HEK293 (cell line): ENCODE measurements around the gene CCR6.

Experiments used
- CTCF ChIA-PET: fragments of 350-600 bp; formaldehyde crosslinking; extraction: SDS; loops from one replicate; lab custom pipeline; 2021; ENCODE audit warnings: antibody characterized with exemption; lab: Yijun Ruan, JAX
- POLR2A ChIA-PET: fragments of 300-600 bp; formaldehyde crosslinking; extraction: SDS; loops from one replicate; lab custom pipeline; 2020; ENCODE audit warnings: antibody characterized with exemption, inconsistent platforms; lab: Yijun Ruan, JAX
- H3K27ac ChIP-seq: fragments of 200-500 bp; sonication (Bioruptor generic); 2 replicates; pipeline ENCODE4 v1.5.1; 2014; ENCODE audit warnings: low read depth, low read length, control low read depth, inconsistent platforms; ENCODE audit errors: extremely low read depth
- H3K36me3 ChIP-seq, 2 experiments: fragments of 200-500 bp in 1 of 2; sonication (Bioruptor generic) in 1 of 2; 1 replicate in 1 of 2; 2 replicates in 1 of 2; pipeline ENCODE4 v1.5.1; 2014 to 2017; ENCODE audit warnings: inconsistent platforms in 2 of 2, low read length in 2 of 2; ENCODE audit not compliant: control insufficient read depth in 2 of 2, insufficient read depth in 1 of 2
- H3K4me1 ChIP-seq: fragments of 200-500 bp; sonication (Bioruptor generic); 2 replicates; pipeline ENCODE4 v1.5.1; 2014; ENCODE audit warnings: mild to moderate bottlenecking, low read length, inconsistent platforms; ENCODE audit not compliant: control insufficient read depth, insufficient read depth
- H3K4me3 ChIP-seq: 2 replicates; pipeline ENCODE4 v1.5.1; 2011; ENCODE audit warnings: low read depth, mild to moderate bottlenecking, control low read depth, low read length, moderate library complexity
- H3K9me3 ChIP-seq: fragments of 200-500 bp; sonication (Bioruptor generic); 2 replicates; pipeline ENCODE4 v1.5.1; 2014; ENCODE audit warnings: low read depth, low read length, inconsistent platforms; ENCODE audit not compliant: control insufficient read depth, insufficient read depth
- HOXA7 ChIP-seq: sonication (generic); formaldehyde crosslinking; IDR thresholded peaks from 2 replicates; pipeline ENCODE4 v1.8.1; 2022; ENCODE audit warnings: missing genetic modification reagents, borderline replicate concordance
- KLF16 ChIP-seq: fragments of 450-650 bp; formaldehyde crosslinking; IDR thresholded peaks from 2 replicates; pipeline ENCODE4 v1.5.1; 2017; ENCODE audit warnings: missing biosample characterization, missing genetic modification characterization
- MYNN ChIP-seq: fragments of 450-650 bp; formaldehyde crosslinking; IDR thresholded peaks from 2 replicates; pipeline ENCODE4 v1.5.1; 2016; ENCODE audit warnings: missing biosample characterization, missing genetic modification characterization, borderline replicate concordance
- PRDM1 ChIP-seq: fragments of 450-650 bp; formaldehyde crosslinking; IDR thresholded peaks from 2 replicates; pipeline ENCODE4; 2016; ENCODE audit warnings: missing biosample characterization, missing genetic modification characterization
- SCRT1 ChIP-seq: fragments of 450-650 bp; formaldehyde crosslinking; IDR thresholded peaks from 2 replicates; pipeline ENCODE4 v1.5.1; 2016; ENCODE audit warnings: missing biosample characterization, missing genetic modification characterization, borderline replicate concordance
- YY2 ChIP-seq: fragments of 450-650 bp; formaldehyde crosslinking; IDR thresholded peaks from 2 replicates; pipeline ENCODE4 v1.5.1; 2016; ENCODE audit warnings: missing biosample characterization, missing genetic modification characterization
- ZBTB1 ChIP-seq: fragments of 450-650 bp; formaldehyde crosslinking; IDR thresholded peaks from 2 replicates; pipeline ENCODE4 v1.5.1; 2016; ENCODE audit warnings: missing biosample characterization, missing genetic modification characterization
- ZBTB21 ChIP-seq: fragments of 450-650 bp; formaldehyde crosslinking; IDR thresholded peaks from 2 replicates; pipeline ENCODE4 v1.5.1; 2017; ENCODE audit warnings: missing biosample characterization, missing genetic modification characterization
- ZNF140 ChIP-seq: fragments of 450-650 bp; formaldehyde crosslinking; IDR thresholded peaks from 2 replicates; pipeline ENCODE4 v1.5.1; 2016; ENCODE audit warnings: missing biosample characterization, missing genetic modification characterization
- ZNF416 ChIP-seq: fragments of 450-650 bp; formaldehyde crosslinking; IDR thresholded peaks from 2 replicates; pipeline ENCODE4 v1.5.1; 2016; ENCODE audit warnings: missing biosample characterization, missing genetic modification characterization
- ZNF521 ChIP-seq: fragments of 450-650 bp; formaldehyde crosslinking; IDR thresholded peaks from 2 replicates; pipeline ENCODE4 v1.5.1; 2017; ENCODE audit warnings: missing biosample characterization, mild to moderate bottlenecking, missing genetic modification characterization
- ZNF549 ChIP-seq: fragments of 450-650 bp; IDR thresholded peaks from 2 replicates; pipeline ENCODE4 v1.5.1; 2018; ENCODE audit warnings: missing biosample characterization, missing genetic modification characterization, mild to moderate bottlenecking, inconsistent platforms, moderate library complexity
- ZNF623 ChIP-seq: fragments of 450-650 bp; formaldehyde crosslinking; IDR thresholded peaks from 2 replicates; pipeline ENCODE4 v1.5.1; 2016; ENCODE audit warnings: missing biosample characterization, missing genetic modification characterization
- ZNF837 ChIP-seq: fragments of 450-650 bp; formaldehyde crosslinking; IDR thresholded peaks from 2 replicates; pipeline ENCODE4 v1.5.1; 2016; ENCODE audit warnings: missing biosample characterization, missing genetic modification characterization
- ZSCAN5A ChIP-seq: fragments of 450-650 bp; formaldehyde crosslinking; IDR thresholded peaks from 2 replicates; pipeline ENCODE4 v1.5.1; 2016; ENCODE audit warnings: missing biosample characterization, missing genetic modification characterization
- ZXDB ChIP-seq: fragments of 450-650 bp; formaldehyde crosslinking; IDR thresholded peaks from 2 replicates; pipeline ENCODE4 v1.5.1; 2016; ENCODE audit warnings: missing biosample characterization, missing genetic modification characterization
- TF ChIP-seq, protein P1 (sequence below): fragments of 450-650 bp; formaldehyde crosslinking; IDR thresholded peaks from 2 replicates; pipeline ENCODE4 v1.5.1; 2016; ENCODE audit warnings: missing biosample characterization, missing genetic modification characterization
- TF ChIP-seq, protein P2 (sequence below): fragments of 450-650 bp; formaldehyde crosslinking; IDR thresholded peaks from 2 replicates; pipeline ENCODE4 v1.5.1; 2016; ENCODE audit warnings: missing biosample characterization, missing genetic modification characterization, borderline replicate concordance
- TF ChIP-seq, protein P3 (sequence below): fragments of 450-650 bp; formaldehyde crosslinking; conservative IDR thresholded peaks from 2 replicates; pipeline ENCODE4 v1.5.1; 2016; ENCODE audit warnings: low read depth, missing biosample characterization, missing genetic modification characterization

CCR6 gene

GRCh38 chr6:167103041-167103891, 19.6 kb upstream of the CCR6 start (continued):
- TF ChIP-seq, protein P1, sequence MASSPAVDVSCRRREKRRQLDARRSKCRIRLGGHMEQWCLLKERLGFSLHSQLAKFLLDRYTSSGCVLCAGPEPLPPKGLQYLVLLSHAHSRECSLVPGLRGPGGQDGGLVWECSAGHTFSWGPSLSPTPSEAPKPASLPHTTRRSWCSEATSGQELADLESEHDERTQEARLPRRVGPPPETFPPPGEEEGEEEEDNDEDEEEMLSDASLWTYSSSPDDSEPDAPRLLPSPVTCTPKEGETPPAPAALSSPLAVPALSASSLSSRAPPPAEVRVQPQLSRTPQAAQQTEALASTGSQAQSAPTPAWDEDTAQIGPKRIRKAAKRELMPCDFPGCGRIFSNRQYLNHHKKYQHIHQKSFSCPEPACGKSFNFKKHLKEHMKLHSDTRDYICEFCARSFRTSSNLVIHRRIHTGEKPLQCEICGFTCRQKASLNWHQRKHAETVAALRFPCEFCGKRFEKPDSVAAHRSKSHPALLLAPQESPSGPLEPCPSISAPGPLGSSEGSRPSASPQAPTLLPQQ = no peak
- TF ChIP-seq ZXDB (tag by site-specific recombination) = no peak

GRCh38 chr6:167104388-167104787, 18.5 kb upstream of the CCR6 start:
- no peak overlapping the region for H3K4me3 ChIP-seq
- POLR2A ChIA-PET = no interaction called here
- H3K9me3 ChIP-seq = no peaks in the 10 kb centered on the region
- CTCF ChIA-PET = no interaction called here
- no peaks in the 10 kb centered on the region for H3K36me3 ChIP-seq
- no peak overlapping the region for H3K27ac ChIP-seq
- TF ChIP-seq ZNF549 (no peak), ZBTB1 (tag by site-specific recombination) (no peak), ZNF623 (no peak), ZSCAN5A (tag by site-specific recombination) (no peak)
- TF ChIP-seq, protein P2, sequence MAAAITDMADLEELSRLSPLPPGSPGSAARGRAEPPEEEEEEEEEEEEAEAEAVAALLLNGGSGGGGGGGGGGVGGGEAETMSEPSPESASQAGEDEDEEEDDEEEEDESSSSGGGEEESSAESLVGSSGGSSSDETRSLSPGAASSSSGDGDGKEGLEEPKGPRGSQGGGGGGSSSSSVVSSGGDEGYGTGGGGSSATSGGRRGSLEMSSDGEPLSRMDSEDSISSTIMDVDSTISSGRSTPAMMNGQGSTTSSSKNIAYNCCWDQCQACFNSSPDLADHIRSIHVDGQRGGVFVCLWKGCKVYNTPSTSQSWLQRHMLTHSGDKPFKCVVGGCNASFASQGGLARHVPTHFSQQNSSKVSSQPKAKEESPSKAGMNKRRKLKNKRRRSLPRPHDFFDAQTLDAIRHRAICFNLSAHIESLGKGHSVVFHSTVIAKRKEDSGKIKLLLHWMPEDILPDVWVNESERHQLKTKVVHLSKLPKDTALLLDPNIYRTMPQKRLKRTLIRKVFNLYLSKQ (tag by site-specific recombination) = no peak
- TF ChIP-seq, all 188 proteins: peak for 0
- H3K4me1 ChIP-seq = no peaks in the 10 kb centered on the region

- Histone ChIP-seq H3K4me1 (no peaks in the 10 kb centered on the region), H3K4me3 (no peak overlapping the region), H3K9me3 (no peaks in the 10 kb centered on the region), H3K27ac (no peak overlapping the region), H3K36me3 (no peaks in the 10 kb centered on the region)
- POLR2A ChIA-PET = no interaction called here
- TF ChIP-seq MYNN (tag by site-specific recombination) (no peak), ZNF140 (tag by site-specific recombination) (no peak), HOXA7 (no peak), ZNF837 (tag by site-specific recombination) (no peak), ZNF416 (no peak), KLF16 (no peak), PRDM1 (no peak), SCRT1 (no peak), ZBTB21 (no peak), YY2 (tag by site-specific recombination) (no peak), ZNF521 (no peak), ZXDB (tag by site-specific recombination) (no peak)
- TF ChIP-seq, protein P3, sequence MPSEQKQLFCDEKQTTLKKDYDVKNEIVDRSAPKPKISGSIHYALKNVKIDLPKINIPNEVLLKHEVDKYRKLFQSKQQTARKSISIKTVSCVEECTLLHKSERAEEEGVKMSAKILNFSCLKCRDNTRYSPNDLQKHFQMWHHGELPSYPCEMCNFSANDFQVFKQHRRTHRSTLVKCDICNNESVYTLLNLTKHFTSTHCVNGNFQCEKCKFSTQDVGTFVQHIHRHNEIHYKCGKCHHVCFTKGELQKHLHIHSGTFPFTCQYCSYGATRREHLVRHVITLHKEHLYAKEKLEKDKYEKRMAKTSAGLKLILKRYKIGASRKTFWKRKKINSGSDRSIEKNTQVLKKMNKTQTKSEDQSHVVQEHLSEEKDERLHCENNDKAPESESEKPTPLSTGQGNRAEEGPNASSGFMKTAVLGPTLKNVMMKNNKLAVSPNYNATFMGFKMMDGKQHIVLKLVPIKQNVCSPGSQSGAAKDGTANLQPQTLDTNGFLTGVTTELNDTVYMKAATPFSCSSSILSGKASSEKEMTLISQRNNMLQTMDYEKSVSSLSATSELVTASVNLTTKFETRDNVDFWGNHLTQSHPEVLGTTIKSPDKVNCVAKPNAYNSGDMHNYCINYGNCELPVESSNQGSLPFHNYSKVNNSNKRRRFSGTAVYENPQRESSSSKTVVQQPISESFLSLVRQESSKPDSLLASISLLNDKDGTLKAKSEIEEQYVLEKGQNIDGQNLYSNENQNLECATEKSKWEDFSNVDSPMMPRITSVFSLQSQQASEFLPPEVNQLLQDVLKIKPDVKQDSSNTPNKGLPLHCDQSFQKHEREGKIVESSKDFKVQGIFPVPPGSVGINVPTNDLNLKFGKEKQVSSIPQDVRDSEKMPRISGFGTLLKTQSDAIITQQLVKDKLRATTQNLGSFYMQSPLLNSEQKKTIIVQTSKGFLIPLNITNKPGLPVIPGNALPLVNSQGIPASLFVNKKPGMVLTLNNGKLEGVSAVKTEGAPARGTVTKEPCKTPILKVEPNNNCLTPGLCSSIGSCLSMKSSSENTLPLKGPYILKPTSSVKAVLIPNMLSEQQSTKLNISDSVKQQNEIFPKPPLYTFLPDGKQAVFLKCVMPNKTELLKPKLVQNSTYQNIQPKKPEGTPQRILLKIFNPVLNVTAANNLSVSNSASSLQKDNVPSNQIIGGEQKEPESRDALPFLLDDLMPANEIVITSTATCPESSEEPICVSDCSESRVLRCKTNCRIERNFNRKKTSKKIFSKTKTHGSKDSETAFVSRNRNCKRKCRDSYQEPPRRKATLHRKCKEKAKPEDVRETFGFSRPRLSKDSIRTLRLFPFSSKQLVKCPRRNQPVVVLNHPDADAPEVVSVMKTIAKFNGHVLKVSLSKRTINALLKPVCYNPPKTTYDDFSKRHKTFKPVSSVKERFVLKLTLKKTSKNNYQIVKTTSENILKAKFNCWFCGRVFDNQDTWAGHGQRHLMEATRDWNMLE (tag by site-specific recombination) = no peak
- CTCF ChIA-PET = no interaction called here
Observed at GRCh38 chr6:167105060-167105459, 17.8 kb upstream of the CCR6 start.
